ENCODE measurements around the gene MACIR.

MACIR gene

GRCh38 chr5:103247118-103247517 is 11.4 kb upstream of the MACIR start:
- DNase-seq, result no peak

- no peak for DNase-seq
These were observed 9.5 kb upstream of the MACIR start for GRCh38 chr5:103249068-103249467.

GRCh38 chr5:103254921-103255320 is 3.6 kb upstream of the MACIR start:
- DNase-seq, result no peak

- no peak for DNase-seq
These were observed 2.9 kb upstream of the MACIR start for GRCh38 chr5:103255691-103256090.

- DNase-seq, result no peak
These were observed 2.4 kb upstream of the MACIR start for GRCh38 chr5:103256178-103256577.

- DNase-seq, result peak; percentile 38
These were observed 568 bp downstream of the MACIR start for GRCh38 chr5:103258957-103259704.

GRCh38 chr5:103259705-103260355 is 1.3 kb downstream of the MACIR start:
- DNase-seq, result no peak

- DNase-seq, result no peak
These were observed 2.4 kb downstream of the MACIR start for GRCh38 chr5:103260951-103261350.

GRCh38 chr5:103262422-103262871 is 3.9 kb downstream of the MACIR start:
- no peak for DNase-seq

- no peak for DNase-seq
These were observed 4.5 kb downstream of the MACIR start for GRCh38 chr5:103263054-103263453.

GRCh38 chr5:103264508-103264907 is 5.9 kb downstream of the MACIR start:
- DNase-seq, result no peak

- DNase-seq, result no peak
These were observed 12.0 kb downstream of the MACIR start for GRCh38 chr5:103270581-103270980.

- DNase-seq, result peak; percentile 12
These were observed 13.2 kb downstream of the MACIR start for GRCh38 chr5:103271570-103272289.

- DNase-seq, result no peak
These were observed 13.8 kb downstream of the MACIR start for GRCh38 chr5:103272377-103272776.

- DNase-seq, result no peak
These were observed 15.4 kb downstream of the MACIR start for GRCh38 chr5:103273952-103274351.

GRCh38 chr5:103275851-103276250 is 17.3 kb downstream of the MACIR start:
- DNase-seq, result no peak

- no peak for DNase-seq
These were observed 22.4 kb downstream of the MACIR start for GRCh38 chr5:103280967-103281366.

GRCh38 chr5:103283120-103283519 is 24.6 kb downstream of the MACIR start:
- no peak for DNase-seq

- no peak for DNase-seq
These were observed 25.3 kb downstream of the MACIR start for GRCh38 chr5:103283869-103284268.

- DNase-seq, result no peak
These were observed 28.1 kb downstream of the MACIR start for GRCh38 chr5:103286622-103287021.

- DNase-seq, result no peak
These were observed 30.5 kb downstream of the MACIR start for GRCh38 chr5:103289024-103289423.

GRCh38 chr5:103290846-103291245 is 32.3 kb downstream of the MACIR start:
- DNase-seq, result no peak

GRCh38 chr5:103291606-103292005 is 33.0 kb downstream of the MACIR start:
- no peak for DNase-seq

- DNase-seq, result no peak
These were observed 34.5 kb downstream of the MACIR start for GRCh38 chr5:103293099-103293498.

Measured in DMS79 treated with DMSO at 0.1 percent for 48 hours (cell line).